ENCODE measurements around the gene CRIM1. TPM values are rescaled to one million over a fixed set of nuclear protein-coding genes. Genes with fewer than 3 reads are reported as not detected.

CRIM1 gene
- polyA plus RNA-seq, 3 donors = 9.5 to 50.2 (median 15.9) TPM

- 0% methylated on average over 57 to 81 of the region's 81 CpGs for WGBS, 3 donors
- peak within 1 kb of the TSS; percentile 64 for H3K27ac ChIP-seq (ENCODE audit: low read depth, low read length)
These were observed 242.2 kb downstream of the CRIM1 start, which contains the start of gene FEZ2 for GRCh38 chr2:36597532-36598377. FEZ2 (minus strand) TSS chr2:36598168; CDS start chr2:36598142, 26 bp downstream.

Other genes with a start within 250 kb of the CRIM1 start
- gene FEZ2, start 242.4 kb downstream of the CRIM1 start, polyA plus RNA-seq = 10 to 100 TPM in 2 of 3 donors, 1 to 10 TPM in 1; 8.2 to 54.1 (median 35.4) TPM